Right cardiac atrium (tissue), 5 donors: Measurements from ENCODE around the gene RNASEH2A. TPM values are rescaled to one million over a fixed set of nuclear protein-coding genes. Genes with fewer than 3 reads are reported as not detected.

Experiments used
- ATAC-seq, 2 donors: fragments of 200-7000 bp; cut with Tn5 transposase; one replicate each; pipeline versions ENCODE4 v1.8.0 to v1.9.1; 2020; ENCODE audit warnings: moderate library complexity in 2 of 2, mild to moderate bottlenecking in 1 of 2
- DNase-seq, 3 donors: peaks; one replicate each; pipeline ENCODE4 v3.0.0-alpha.2; 2020
- H3K27ac ChIP-seq: one replicate; pipeline ENCODE4 v1.5.1; 2013; ENCODE audit warnings: mild to moderate bottlenecking, low read length, control low read depth, moderate library complexity
- H3K27me3 ChIP-seq: one replicate; pipeline ENCODE4 v1.6.1; 2013; ENCODE audit not compliant: control insufficient read depth, insufficient read depth
- H3K4me1 ChIP-seq: one replicate; pipeline ENCODE4 v1.6.1; 2013; ENCODE audit warnings: low read length; ENCODE audit not compliant: control insufficient read depth, insufficient read depth
- H3K4me3 ChIP-seq: one replicate; pipeline ENCODE4 v1.5.1; 2013; ENCODE audit warnings: low read length, control low read depth
- H3K9me3 ChIP-seq: one replicate; pipeline ENCODE4 v1.6.1; 2013; ENCODE audit warnings: low read length; ENCODE audit not compliant: control insufficient read depth
- WGBS: extraction: QIAGEN DNeasy Blood & Tissue Kit; methylation state at CpG from one replicate; pipeline ENCODE4 v1.1.7; 2013; 5-methylcytosine and 5-hydroxymethylcytosine counted together
- intact Hi-C, 4 donors: fragments of 100-400 bp; cut with DNase I; formaldehyde crosslinking; loops; one replicate each; pipeline versions ENCODE4 v1.11.0 to v1.14.0; 2022 to 2023
- polyA plus RNA-seq: library from polyadenylated mRNA; stranded (reverse); fragments of 200-250 nt; gene quantifications from one replicate; pipeline ENCODE4 v1.2.3, GENCODE V29; 2013
- total RNA-seq, 4 donors: library from RNA; stranded (reverse); fragmentation: NEBNext Ultra II Directional; extraction: Animal tissue kit (Norgen Biotek cat#: 25700); gene quantifications; one replicate each; pipeline ENCODE4 v1.2.1, GENCODE V29; 2021
- donor health status: healthy with polysubstance abuse.
- donor health status: DM: no; HTN: yes; CAD: no.
- donor health status: DM: no; HTN: no; CAD: no.
- donor health status: DM: no; HTN: yes; CAD: no; lungs with severe emphysema.
- donor health status: DM: yes; HTN: yes; CAD: no.

Gene RNASEH2A
- total and polyA plus RNA-seq, 5 donors: 2.6 to 4.6 (median 3.5) TPM

- intact Hi-C loops: no loop called here
- DNase-seq (no peak), ATAC-seq (no peak)
- H3K27me3 ChIP-seq: no peaks in the 10 kb centered on the region
- H3K4me1 ChIP-seq: peaks cover 4% of the 10 kb centered on the region
- no peaks in the 10 kb centered on the region for H3K9me3 ChIP-seq
- WGBS: 2% methylated on average over 46 of the region's 46 CpGs
- peak overlapping the region; percentile 49 for H3K4me3 ChIP-seq
- H3K27ac ChIP-seq: peak overlapping the region; percentile 98
Measured at GRCh38 chr19:12789098-12789903, 17.1 kb upstream of the RNASEH2A start.

DNA sequence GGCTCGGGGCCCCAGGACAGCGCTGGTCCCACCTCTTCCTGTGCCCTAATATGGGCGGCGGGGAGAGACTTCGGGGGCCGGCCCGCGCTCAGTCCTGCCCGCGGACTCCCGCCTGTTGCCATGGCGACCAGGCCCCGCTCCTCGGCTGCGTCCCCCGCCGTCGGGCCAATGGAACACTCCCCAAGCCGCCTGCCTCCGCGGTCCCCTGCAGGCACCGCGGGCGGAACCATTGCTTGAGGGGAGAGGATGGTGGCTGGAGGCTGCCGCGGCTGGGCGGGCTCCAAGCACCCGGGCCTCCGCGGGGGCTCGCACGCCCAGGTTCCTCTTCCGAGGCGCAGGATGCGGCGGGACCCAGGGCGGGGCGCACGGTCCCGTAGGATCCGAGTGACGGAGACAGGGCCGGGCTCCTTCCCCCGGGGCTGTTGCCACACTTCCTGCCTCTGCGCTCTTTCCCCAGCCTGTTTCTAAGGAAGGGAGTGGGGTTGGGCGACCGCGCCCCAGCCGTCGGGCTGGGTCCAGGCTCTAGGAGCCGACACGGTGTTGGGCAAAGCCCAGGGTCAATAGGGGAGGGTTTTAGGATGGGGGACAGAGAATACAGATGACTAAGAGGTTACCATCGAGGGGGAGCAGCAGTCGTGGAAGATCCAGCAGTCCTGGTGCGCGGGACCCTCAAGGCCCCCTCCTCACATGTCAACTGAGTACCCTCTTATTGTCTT, 16.3 kb upstream of the RNASEH2A start:
- DNase-seq (peak; percentile 99), ATAC-seq (peak; percentile 67 to 70)
- Histone ChIP-seq H3K27ac (peak overlapping the region; percentile 98), H3K4me1 (peaks cover 3% of the 10 kb centered on the region), H3K27me3 (no peaks in the 10 kb centered on the region), H3K4me3 (peak overlapping the region; percentile 49), H3K9me3 (no peaks in the 10 kb centered on the region)
- WGBS: under 1% methylated on average over 56 of the region's 56 CpGs
- intact Hi-C loops: no loop called here

DNA sequence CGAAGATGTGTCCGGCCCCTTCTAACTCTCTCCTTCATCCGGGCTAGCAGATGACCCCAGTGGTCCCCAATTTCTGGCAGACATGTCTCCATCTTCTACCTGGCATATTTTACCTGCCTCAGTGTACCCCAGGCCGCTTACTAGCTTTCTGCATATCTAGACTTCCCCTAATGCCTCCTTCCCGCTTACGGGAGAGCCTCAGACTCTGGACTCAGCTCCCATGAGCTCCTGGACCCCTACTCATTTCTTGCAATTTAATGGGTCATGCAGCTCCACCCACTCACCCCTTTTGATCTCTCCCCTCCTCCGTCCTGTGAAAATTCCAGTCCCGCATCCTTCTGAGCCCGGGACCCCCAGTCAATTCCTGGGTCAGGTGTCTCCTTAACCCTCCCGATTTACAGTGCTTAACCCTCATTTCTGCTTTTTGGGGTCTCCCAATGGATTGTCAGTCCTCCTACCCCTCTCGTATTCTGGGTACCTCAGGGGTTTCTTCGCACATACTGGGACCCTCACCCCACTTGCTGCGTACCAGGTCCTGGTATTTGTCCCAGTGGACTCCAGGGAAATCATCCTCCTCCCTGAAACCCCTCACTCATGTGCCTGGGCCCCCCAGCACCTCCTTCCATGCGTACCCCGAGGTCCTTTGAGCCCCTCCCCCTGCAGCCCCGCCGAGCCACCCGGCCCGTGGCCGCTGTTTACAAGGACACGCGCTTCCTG, 15.6 kb upstream of the RNASEH2A start:
- intact Hi-C loops: no loop called here
- ATAC-seq (no peak), DNase-seq (peak in 1 of 3 donors; percentile 28)
- Histone ChIP-seq H3K4me1 (peaks cover 3% of the 10 kb centered on the region), H3K4me3 (peak overlapping the region; percentile 41), H3K27ac (peak overlapping the region; percentile 98), H3K9me3 (no peaks in the 10 kb centered on the region), H3K27me3 (no peaks in the 10 kb centered on the region)
- WGBS: 2% methylated on average over 22 of the region's 22 CpGs

DNA sequence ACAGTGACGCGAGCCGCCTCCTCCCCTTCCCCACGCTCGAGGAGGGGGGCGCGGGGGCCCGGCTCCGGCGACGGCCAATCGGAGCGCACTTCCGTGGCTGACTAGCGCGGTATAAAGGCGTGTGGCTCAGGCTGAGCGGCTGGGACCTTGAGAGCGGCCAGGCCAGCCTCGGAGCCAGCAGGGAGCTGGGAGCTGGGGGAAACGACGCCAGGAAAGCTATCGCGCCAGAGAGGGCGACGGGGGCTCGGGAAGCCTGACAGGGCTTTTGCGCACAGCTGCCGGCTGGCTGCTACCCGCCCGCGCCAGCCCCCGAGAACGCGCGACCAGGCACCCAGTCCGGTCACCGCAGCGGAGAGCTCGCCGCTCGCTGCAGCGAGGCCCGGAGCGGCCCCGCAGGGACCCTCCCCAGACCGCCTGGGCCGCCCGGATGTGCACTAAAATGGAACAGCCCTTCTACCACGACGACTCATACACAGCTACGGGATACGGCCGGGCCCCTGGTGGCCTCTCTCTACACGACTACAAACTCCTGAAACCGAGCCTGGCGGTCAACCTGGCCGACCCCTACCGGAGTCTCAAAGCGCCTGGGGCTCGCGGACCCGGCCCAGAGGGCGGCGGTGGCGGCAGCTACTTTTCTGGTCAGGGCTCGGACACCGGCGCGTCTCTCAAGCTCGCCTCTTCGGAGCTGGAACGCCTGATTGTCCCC, 14.9 kb upstream of the RNASEH2A start, which contains the start of gene JUNB:
JUNB (plus strand) TSS at position 142 of the 706 bp plus-strand sequence; CDS start at position 428, 286 bp downstream.
- peak; percentile 99 for DNase-seq
- intact Hi-C loops: no loop called here
- under 1% methylated on average over 73 of the region's 73 CpGs for WGBS
- Histone ChIP-seq H3K9me3 (no peaks in the 10 kb centered on the region), H3K27me3 (no peaks in the 10 kb centered on the region), H3K4me1 (peaks cover 3% of the 10 kb centered on the region), H3K4me3 (peak within 1 kb of the TSS; percentile 82), H3K27ac (peak within 1 kb of the TSS; percentile 98)
- peak; percentile 67 to 74 for ATAC-seq

- no peaks in the 10 kb centered on the region for H3K9me3 ChIP-seq
- peak overlapping the region; percentile 82 for H3K4me3 ChIP-seq
- H3K4me1 ChIP-seq: peaks cover 3% of the 10 kb centered on the region
- H3K27me3 ChIP-seq: no peaks in the 10 kb centered on the region
- intact Hi-C loops: no loop called here
- WGBS: under 1% methylated on average over 84 of the region's 84 CpGs
- H3K27ac ChIP-seq: peak overlapping the region; percentile 92
- DNase-seq (peak; percentile 75 to 90 (median 89)), ATAC-seq (no peak)
Measured at GRCh38 chr19:12792051-12792852, 14.1 kb upstream of the RNASEH2A start.

DNA sequence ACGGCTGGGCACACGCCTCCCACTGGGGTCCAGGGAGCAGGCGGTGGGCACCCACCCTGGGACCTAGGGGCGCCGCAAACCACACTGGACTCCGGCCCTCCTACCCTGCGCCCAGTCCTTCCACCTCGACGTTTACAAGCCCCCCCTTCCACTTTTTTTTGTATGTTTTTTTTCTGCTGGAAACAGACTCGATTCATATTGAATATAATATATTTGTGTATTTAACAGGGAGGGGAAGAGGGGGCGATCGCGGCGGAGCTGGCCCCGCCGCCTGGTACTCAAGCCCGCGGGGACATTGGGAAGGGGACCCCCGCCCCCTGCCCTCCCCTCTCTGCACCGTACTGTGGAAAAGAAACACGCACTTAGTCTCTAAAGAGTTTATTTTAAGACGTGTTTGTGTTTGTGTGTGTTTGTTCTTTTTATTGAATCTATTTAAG, 13.5 kb upstream of the RNASEH2A start:
- DNase-seq: no peak
- H3K9me3 ChIP-seq: no peaks in the 10 kb centered on the region
- no peaks in the 10 kb centered on the region for H3K27me3 ChIP-seq
- WGBS: under 1% methylated on average over 22 of the region's 22 CpGs
- H3K4me1 ChIP-seq: peaks cover 3% of the 10 kb centered on the region
- peak overlapping the region; percentile 82 for H3K4me3 ChIP-seq
- intact Hi-C loops: no loop called here
- no peak for ATAC-seq
- peak overlapping the region; percentile 92 for H3K27ac ChIP-seq

GRCh38 chr19:12793290-12794195, 12.8 kb upstream of the RNASEH2A start:
- H3K4me1 ChIP-seq: no peaks in the 10 kb centered on the region
- H3K27me3 ChIP-seq: no peaks in the 10 kb centered on the region
- under 1% methylated on average over 81 of the region's 81 CpGs for WGBS
- peak overlapping the region; percentile 94 for H3K27ac ChIP-seq
- intact Hi-C loops: loop anchor here in 1 of 4 donors (2.0 kb wide), 1 partner anchor 15 kb away; no protein-coding TSS in a partner anchor
- peak; percentile 93 to 97 (median 97) for DNase-seq
- ATAC-seq: peak; percentile 45 to 48
- H3K4me3 ChIP-seq: peak overlapping the region; percentile 82
- no peaks in the 10 kb centered on the region for H3K9me3 ChIP-seq

- ATAC-seq (no peak), DNase-seq (peak in 1 of 3 donors; percentile 42)
- Histone ChIP-seq H3K27ac (peak overlapping the region; percentile 93), H3K4me1 (no peaks in the 10 kb centered on the region), H3K4me3 (peak overlapping the region; percentile 82), H3K27me3 (no peaks in the 10 kb centered on the region), H3K9me3 (no peaks in the 10 kb centered on the region)
- 71% methylated on average over 7 of the region's 7 CpGs for WGBS
- intact Hi-C loops: loop anchor here in 1 of 4 donors (2.0 kb wide), 1 partner anchor 16 kb away; no protein-coding TSS in a partner anchor
Measured at GRCh38 chr19:12794196-12794941, 12.0 kb upstream of the RNASEH2A start.
